ENCODE data around the gene ERC1. TPM values are rescaled to one million over a fixed set of nuclear protein-coding genes. Genes with fewer than 3 reads are reported as not detected.
A peak's percentile ranks its signal among the peaks of the same experiment; 100 is the strongest.

Gene ERC1
- total and polyA plus RNA-seq, 2 experiments from 2014 or later = 18.4 to 29.7 TPM

- H3K36me3 ChIP-seq (replicated peaks; ENCODE audit: insufficient read depth, low read depth) = no peaks in the 10 kb centered on the region
- H4K20me1 ChIP-seq (ENCODE audit: insufficient read depth, poor library complexity, severe bottlenecking) = no peaks in the 10 kb centered on the region
- no peaks in the 10 kb centered on the region for H3K9me3 ChIP-seq (ENCODE audit: low read depth)
- peaks cover 4% of the 10 kb centered on the region for H3K79me2 ChIP-seq
- H3K4me2 ChIP-seq = no peak overlapping the region
- H2AFZ ChIP-seq = no peak overlapping the region
- H3K27ac ChIP-seq = no peak overlapping the region
- TF ChIP-seq EZH2phosphoT487 (IDR thresholded peaks at IDR 0.05; ENCODE audit: low read depth, severe bottlenecking, unreplicated experiment) (no peak), CTCF (IDR thresholded peaks at IDR 0.05; ENCODE audit: poor library complexity) (no peak), EZH2 (IDR thresholded peaks at IDR 0.05; ENCODE audit: borderline replicate concordance) (no peak)
- no peaks in the 10 kb centered on the region for H3K4me1 ChIP-seq (ENCODE audit: insufficient read depth)
- WGBS (ENCODE audit: low lambda C conversion rate, missing lambda C conversion rate) = 92% methylated on average over 2 of the region's 2 CpGs
- no peaks in the 10 kb centered on the region for H3K9me2 ChIP-seq (replicated peaks; ENCODE audit: insufficient read depth)
- DNase-seq (ENCODE audit: low spot score) = no peak
- no peaks in the 10 kb centered on the region for H3K27me3 ChIP-seq
- H3K4me3 ChIP-seq = no peak overlapping the region
Observed at GRCh38 chr12:1329784-1330476, 338.9 kb downstream of the ERC1 start.

- WGBS (ENCODE audit: low lambda C conversion rate, missing lambda C conversion rate) = 100% methylated on average over 1 of the region's 1 CpG
- DNase-seq (ENCODE audit: low spot score) = no peak
Observed at GRCh38 chr12:1330477-1330827, 339.4 kb downstream of the ERC1 start.

GRCh38 chr12:1332327-1332726, 341.3 kb downstream of the ERC1 start:
- TF ChIP-seq EZH2phosphoT487 (IDR thresholded peaks at IDR 0.05; ENCODE audit: low read depth, severe bottlenecking, unreplicated experiment) (no peak), CTCF (IDR thresholded peaks at IDR 0.05; ENCODE audit: poor library complexity) (no peak), EZH2 (IDR thresholded peaks at IDR 0.05; ENCODE audit: borderline replicate concordance) (no peak)

More at GRCh38 chr12:1330477-1330827, 339.4 kb downstream of the ERC1 start:
- no peaks in the 10 kb centered on the region for H3K36me3 ChIP-seq (replicated peaks; ENCODE audit: insufficient read depth, low read depth)
- no peak overlapping the region for H3K27ac ChIP-seq
- H3K4me1 ChIP-seq (ENCODE audit: insufficient read depth) = no peaks in the 10 kb centered on the region
- peaks cover 10% of the 10 kb centered on the region for H3K79me2 ChIP-seq
- H2AFZ ChIP-seq = no peak overlapping the region
- TF ChIP-seq CTCF (IDR thresholded peaks at IDR 0.05; ENCODE audit: poor library complexity) (no peak), EZH2phosphoT487 (IDR thresholded peaks at IDR 0.05; ENCODE audit: low read depth, severe bottlenecking, unreplicated experiment) (no peak), EZH2 (IDR thresholded peaks at IDR 0.05; ENCODE audit: borderline replicate concordance) (no peak)
- no peaks in the 10 kb centered on the region for H3K9me2 ChIP-seq (replicated peaks; ENCODE audit: insufficient read depth)
- no peak overlapping the region for H3K4me2 ChIP-seq
- H3K27me3 ChIP-seq = no peaks in the 10 kb centered on the region
- H3K4me3 ChIP-seq = no peak overlapping the region
- no peaks in the 10 kb centered on the region for H4K20me1 ChIP-seq (ENCODE audit: insufficient read depth, poor library complexity, severe bottlenecking)
- H3K9me3 ChIP-seq (ENCODE audit: low read depth) = no peaks in the 10 kb centered on the region

More at GRCh38 chr12:1332327-1332726, 341.3 kb downstream of the ERC1 start:
- no peak overlapping the region for H2AFZ ChIP-seq
- H3K9me3 ChIP-seq (ENCODE audit: low read depth) = no peaks in the 10 kb centered on the region
- H3K4me2 ChIP-seq = no peak overlapping the region
- H4K20me1 ChIP-seq (ENCODE audit: insufficient read depth, poor library complexity, severe bottlenecking) = no peaks in the 10 kb centered on the region
- H3K79me2 ChIP-seq = peaks cover 21% of the 10 kb centered on the region
- H3K4me3 ChIP-seq = no peak overlapping the region
- peak overlapping the region; percentile 4 for H3K27ac ChIP-seq
- H3K4me1 ChIP-seq (ENCODE audit: insufficient read depth) = no peaks in the 10 kb centered on the region
- no peaks in the 10 kb centered on the region for H3K27me3 ChIP-seq
- 58% methylated on average over 3 of the region's 3 CpGs for WGBS (ENCODE audit: low lambda C conversion rate, missing lambda C conversion rate)
- H3K9me2 ChIP-seq (replicated peaks; ENCODE audit: insufficient read depth) = no peaks in the 10 kb centered on the region
- no peaks in the 10 kb centered on the region for H3K36me3 ChIP-seq (replicated peaks; ENCODE audit: insufficient read depth, low read depth)
- no peak for DNase-seq (ENCODE audit: low spot score)

All from hepatocyte (in vitro differentiated cells).